HG03432 (cell line): ENCODE results near the gene KRTAP5-2.

Experiments
- ATAC-seq: cut with Tn5 transposase; IDR thresholded peaks from one replicate; pipeline ENCODE4 v1.9.1; 2021; ENCODE audit warnings: mild to moderate bottlenecking, moderate library complexity; ENCODE audit not compliant: unreplicated experiment

The KRTAP5-2 gene

DNA sequence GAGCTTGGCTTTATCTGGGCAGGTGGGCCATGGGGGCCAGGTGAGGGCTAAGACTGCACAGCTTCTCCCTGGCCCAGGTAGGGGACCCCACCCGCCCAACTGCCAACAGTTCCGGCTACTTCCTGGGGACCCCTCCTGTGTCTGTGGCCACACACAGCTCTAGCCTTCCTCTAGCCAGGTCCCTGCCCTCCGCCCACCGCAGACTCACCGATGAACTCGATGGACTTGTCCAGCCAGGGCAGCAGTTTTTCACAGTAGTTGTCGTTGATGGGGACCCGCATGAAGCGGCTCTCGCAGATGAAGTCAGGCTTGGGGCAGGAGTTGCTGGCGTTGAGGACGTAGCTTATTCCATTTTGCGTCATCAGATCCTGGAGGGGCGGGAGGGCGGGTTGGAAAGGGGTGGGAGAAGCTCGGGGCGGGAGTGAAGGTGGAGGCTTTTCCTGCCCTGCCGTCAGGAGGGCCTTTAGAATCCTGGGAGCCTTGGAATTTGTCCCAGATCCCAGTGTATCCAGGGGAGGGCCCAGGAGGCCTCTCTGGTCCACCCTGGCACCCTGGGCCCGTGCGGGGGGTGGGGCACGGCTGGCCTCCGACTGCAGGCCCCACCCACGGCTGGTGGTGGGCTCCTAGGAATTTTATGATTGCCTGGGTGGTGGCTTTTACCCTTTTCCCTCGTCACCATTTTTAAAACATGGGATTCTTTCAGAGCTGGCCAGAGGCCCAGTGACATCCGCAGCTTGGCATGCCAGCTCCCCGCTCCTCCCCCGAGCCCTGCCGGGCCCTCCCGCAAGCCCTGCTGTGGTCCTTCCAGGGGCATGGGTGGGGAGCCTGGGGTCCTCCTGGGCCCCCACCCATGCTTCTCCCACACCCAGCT is 40.0 kb downstream of the KRTAP5-2 start:
- no peak for ATAC-seq

DNA sequence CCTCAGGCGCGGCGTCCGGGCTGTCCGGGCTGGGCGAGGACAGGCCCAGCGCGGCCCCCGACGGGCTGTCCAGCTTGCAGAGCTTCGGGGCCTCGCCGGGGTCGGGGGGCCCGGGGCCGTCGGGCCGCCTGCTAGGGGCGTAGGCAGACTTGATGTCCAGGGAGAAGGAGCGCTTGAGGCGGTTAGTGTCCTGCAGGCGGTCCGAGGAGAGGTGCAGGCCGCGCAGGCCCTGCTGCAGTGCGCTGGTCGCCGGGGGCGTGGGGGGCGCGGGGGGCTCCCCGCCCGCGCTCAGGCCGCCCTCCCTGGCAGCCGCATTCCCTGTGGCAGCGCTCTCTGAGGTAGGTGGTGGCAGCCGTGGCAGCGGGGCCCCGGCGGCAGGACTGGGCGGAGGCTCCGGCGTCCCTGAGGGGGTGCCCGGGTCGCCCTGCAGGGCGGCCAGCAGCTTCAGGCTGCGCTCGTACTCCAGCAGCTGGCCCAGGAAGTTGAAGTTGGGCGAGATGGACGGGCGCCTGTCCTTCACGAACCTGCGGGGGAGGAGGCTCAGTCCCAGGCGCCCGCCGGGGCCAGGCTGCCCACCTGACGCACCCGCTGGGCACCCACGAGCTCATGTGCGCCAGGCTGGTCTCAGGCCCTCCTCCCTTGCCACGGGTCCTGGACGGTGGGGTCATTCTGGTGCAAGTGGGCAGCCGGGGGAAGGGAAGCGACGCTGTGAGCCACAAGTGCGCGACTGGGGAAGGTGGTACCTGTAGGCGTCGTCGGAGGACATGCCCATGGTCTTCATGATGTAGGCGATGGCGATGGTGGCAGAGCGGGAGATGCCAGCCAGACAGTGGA is 40.8 kb downstream of the KRTAP5-2 start:
- no peak for ATAC-seq

DNA sequence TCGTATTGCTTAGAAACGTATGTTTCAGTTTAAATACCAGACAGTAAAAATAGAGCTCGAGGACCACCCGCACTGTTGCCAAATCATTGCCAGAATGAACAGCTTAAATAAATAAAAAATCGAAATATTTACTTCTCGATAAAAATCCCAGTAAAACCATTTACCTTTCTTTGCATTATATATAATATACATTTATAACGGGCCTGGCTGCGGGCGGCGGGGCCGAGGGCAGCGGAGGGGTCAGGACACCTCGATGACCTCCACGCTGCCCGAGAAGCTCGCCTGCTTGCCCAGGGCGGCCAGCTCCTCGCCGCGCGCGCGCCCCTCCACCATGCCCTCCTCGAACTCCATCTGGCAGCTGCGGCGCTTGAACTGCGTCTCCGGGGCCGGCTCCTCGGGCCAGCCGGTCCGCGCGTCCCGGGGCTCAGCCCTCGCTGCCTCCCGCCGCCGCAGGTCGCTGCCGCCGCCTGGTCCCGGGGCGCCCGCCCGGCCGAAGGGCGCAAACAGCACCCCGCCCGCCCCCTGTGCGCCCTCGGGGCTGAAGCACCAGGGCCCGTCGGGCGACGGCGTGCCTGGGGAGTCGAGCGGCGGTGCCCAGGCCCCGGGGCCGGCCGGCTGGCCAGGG is 41.7 kb downstream of the KRTAP5-2 start:
- no peak for ATAC-seq

DNA sequence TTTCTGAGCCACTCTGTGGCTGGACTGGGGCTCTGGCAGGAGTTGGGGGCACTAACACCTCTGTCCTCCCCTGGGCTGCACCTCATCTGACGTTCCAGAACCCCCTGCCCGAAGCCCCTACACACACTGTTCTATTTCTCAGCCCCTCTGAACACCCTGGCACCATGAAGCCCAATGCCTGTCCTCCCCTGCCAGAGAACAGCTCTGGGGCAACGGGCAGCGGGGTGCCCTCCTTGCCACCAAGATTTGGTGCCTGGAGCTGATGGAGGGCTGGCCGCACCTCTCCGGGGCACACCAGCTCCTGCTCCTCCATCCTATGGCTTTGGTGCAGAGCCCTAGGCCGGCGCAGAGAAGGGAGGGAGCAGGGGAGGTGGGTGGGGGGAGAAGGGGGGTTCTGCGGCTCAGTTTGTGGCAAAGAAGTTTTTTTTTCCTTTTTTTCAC is 42.4 kb downstream of the KRTAP5-2 start:
- ATAC-seq, result no peak

DNA sequence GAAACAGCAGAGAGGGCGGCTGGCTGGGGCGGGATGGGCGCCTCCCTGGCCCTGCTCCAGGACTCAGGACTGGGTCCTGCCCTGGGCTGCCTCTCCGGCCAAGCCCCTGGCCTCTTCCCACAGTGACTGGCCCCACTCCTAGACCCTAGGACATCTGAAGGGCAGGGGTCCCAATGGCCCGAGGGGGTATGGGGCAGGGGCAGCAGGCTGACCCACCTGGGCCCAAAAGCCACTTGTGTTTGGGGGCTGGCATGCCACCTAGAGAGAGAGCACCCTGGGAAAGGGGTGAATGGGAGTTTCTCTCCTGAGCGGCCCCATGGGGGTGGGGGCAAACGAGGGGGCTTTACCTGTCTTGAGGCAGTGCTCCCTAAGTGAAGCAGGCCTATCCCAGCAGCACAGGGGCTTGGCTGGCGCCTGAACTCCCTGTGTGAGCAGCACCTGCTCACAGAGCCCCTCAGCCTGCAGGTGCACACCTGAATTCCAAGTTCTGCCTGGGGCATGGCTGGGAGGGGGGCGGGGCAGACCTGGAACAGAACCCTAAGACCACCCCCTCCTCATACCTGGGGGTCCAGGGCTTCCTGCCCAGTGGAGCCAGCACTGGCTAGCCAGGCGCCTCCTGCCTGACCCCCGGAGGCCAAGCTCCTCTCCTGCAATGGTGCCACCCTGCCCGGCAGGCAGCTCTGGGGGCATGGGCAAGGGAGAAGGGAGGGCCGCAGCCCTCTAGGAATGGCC is 42.9 kb downstream of the KRTAP5-2 start:
- ATAC-seq, result no peak

DNA sequence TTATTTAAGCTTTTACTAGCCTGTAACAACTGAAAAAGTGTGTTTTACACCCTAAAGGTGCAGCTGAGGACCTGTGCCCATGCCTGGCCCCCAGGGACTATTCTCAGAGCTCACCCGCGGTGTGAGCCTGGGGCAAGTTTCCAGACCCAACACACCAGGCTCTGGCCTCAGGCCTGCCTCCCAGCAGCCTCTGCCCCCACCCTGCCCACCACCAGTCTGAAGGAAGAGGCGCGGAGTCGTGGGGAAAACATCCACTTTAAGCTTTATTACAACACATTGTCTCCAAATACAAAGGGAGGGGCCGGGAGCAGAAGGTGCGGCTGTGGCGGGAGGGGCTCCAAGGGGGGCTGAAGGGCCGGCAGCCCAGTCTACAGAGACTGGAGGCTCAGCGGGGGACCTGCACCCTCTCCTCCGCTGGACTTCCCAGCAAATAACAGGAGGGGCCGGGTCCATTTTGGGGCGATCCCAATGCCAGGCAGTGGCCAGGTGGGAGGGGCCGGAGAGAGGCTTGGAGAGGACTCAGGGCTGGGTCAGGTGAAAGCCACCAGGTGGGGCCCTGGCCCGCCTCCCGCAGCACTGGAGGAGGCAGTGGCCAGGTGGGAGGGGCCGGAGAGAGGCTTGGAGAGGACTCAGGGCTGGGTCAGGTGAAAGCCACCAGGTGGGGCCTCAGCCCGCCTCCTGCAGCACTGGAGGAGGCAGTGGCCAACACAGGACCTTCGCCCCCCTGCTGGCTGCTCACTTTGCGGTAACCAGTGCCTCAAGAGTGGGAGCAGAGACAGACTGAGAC is 44.1 kb downstream of the KRTAP5-2 start:
- no peak for ATAC-seq

DNA sequence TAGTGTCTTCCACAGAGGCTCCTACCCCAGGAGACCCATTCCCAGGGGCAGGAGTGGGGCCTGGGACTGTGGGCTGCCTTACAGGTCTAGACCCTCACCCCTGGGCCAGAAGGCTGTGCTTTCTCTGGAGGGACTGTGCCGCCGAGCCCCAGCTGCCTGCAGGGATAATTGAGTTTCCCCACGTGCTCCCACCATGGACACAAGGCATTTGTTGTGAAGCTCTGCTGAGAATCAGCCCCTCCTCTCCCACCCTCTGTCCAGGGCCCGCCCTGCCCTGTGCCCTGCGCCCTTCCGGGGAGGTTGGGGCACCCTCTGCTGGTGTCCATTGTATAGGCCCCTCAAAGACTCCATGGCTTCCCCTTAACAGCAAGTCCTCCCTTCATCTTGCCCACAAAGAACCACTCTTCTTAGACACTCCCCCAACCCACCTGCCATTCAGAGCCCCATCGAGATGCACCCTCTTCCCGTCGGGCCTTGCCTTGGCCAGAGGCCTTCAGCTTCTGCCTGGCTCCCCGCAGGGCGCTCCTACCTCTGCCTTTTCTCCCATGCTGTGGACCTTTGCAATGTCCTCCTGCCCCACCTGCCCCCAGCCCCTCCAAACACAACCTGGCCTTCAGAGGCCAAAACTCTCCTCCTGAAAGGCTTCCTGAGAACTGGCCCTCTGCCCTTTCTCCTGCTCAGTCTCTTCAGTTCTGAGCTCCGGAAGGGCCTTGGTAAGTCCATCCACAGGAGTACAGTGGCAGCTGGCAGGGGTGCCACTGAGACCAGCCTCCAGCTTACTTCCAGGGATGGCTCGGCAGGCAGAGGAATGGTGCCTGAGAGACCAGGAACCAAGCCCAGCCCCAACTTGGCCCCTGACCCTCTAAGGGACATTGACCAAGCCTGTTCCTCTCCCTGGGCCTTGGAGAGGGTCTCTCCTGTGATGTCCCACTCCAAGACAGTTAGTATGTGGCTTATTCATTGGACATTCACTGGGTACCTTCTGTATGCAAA is 48.5 kb downstream of the KRTAP5-2 start:
- ATAC-seq, result no peak

DNA sequence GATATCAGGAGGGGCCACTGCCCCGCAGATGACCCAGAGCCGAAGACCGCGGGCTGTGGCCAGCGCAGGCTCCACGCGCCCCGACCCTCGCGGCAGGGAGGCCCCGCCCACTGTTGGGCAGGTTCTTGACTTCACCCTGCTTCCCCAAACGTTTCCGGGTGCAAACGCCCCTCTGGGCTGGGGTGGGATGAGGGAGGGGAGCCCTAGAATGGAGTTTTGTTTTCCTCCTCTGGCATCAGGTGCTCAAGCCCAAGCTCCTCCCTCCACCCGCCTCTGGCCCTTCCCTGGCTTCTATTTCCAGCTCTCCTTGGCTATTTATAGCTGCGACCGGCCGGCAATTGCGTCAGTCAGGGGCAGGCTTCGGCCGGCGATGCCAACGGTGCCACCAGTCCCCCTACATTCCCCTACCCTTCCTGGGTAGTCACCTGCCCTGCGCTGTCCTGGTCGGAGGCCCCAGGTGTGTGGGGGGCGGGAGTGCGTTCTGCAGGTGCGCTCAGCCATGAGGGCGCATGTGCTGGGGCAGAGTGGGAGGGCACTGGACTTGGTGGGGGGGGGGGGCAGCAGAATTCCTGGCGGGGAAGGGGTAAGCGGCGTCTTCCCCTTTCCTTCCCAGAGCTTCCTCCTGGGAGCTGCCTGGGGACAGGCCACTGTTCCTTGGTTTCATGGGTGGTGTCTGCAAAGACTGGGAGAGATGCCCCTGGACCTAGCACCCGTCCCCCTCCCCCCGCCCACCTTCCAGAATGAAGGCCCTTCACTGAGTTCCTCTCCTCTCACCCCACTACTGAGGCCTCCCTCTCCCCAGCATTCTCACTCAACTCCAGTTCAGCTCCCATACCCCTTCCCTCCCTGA is 49.6 kb downstream of the KRTAP5-2 start:
- ATAC-seq, result no peak

DNA sequence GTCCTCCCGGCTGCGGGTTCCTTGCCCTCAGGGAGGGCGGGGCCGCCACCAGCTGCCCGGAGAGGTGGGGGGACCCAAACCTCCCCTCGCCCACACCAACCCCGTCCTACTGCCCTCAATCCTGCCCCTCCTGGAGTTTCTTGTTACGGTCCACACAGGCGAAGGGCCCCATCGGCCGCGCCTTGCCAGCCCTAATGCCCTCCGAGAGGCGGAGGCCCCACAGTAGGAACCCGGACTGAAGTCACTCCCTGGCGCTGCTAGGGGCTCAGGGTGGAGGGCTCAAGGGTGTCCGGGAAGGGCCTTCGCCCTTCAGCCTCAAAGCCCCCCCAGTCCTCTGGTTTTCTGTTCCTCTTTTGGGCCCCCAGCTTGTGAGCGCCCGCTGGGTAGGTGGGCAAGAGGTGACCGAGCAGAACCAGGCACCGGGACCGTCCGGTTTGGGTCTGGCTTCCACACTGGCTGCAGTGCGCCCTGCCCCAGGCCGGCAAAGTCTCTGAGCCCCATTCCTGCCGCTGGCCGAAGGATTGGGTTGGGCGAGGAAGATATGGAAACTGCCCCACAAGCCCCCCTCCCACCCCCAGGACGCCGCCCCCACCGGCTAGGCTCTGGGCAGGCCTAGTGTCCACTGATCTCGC is 50.5 kb downstream of the KRTAP5-2 start:
- ATAC-seq, result no peak
